Parathyroid adenoma (tissue), 2 donors: Measurements from ENCODE around the gene PPP5C.

Experiments used
- H2AFZ ChIP-seq: fragments of 300-600 bp; sonication (generic); one replicate; pipeline ENCODE4 v1.7.0; 2017; ENCODE audit warnings: antibody characterized with exemption, mild to moderate bottlenecking
- H3K27ac ChIP-seq: fragments of 300-600 bp; sonication (generic); one replicate; pipeline ENCODE4 v1.7.0; 2017
- H3K27me3 ChIP-seq: fragments of 300-600 bp; sonication (generic); one replicate; pipeline ENCODE4 v1.7.0; 2017; ENCODE audit warnings: low read length; ENCODE audit not compliant: control insufficient read depth, insufficient read depth
- H3K36me3 ChIP-seq: fragments of 300-600 bp; sonication (generic); one replicate; pipeline ENCODE4 v1.7.0; 2017; ENCODE audit warnings: low read length; ENCODE audit not compliant: control insufficient read depth, insufficient read depth
- H3K4me1 ChIP-seq: fragments of 300-600 bp; sonication (generic); one replicate; pipeline ENCODE4 v1.7.0; 2017; ENCODE audit warnings: control low read depth
- H3K4me2 ChIP-seq: fragments of 300-600 bp; sonication (generic); one replicate; pipeline ENCODE4 v1.7.0; 2017; ENCODE audit warnings: low read length
- H3K4me3 ChIP-seq: fragments of 300-600 bp; sonication (generic); one replicate; pipeline ENCODE4 v1.7.0; 2017; ENCODE audit warnings: low read depth, low read length
- H3K79me2 ChIP-seq: fragments of 300-600 bp; sonication (generic); one replicate; pipeline ENCODE4 v1.7.0; 2017; ENCODE audit warnings: control low read depth
- H3K9ac ChIP-seq: fragments of 300-600 bp; sonication (generic); one replicate; pipeline ENCODE4 v1.7.0; 2017; ENCODE audit warnings: mild to moderate bottlenecking
- H3K9me3 ChIP-seq: fragments of 300-600 bp; sonication (generic); one replicate; pipeline ENCODE4 v1.7.0; 2017; ENCODE audit warnings: low read length; ENCODE audit not compliant: control insufficient read depth
- TF ChIP-seq, protein P1 (sequence below): fragments of 300-600 bp; sonication (generic); IDR thresholded peaks from one replicate; pipeline ENCODE4 v1.7.0; 2017; ENCODE audit warnings: antibody characterized with exemption, mild to moderate bottlenecking
- donor health status: primary hyperparathyroidism.

The PPP5C gene

GRCh38 chr19:46366620-46367292 is 19.9 kb downstream of the PPP5C start:
- peaks cover 7% of the 10 kb centered on the region for H3K79me2 ChIP-seq
- H3K27ac ChIP-seq, result no peak overlapping the region
- no peaks in the 10 kb centered on the region for H3K4me1 ChIP-seq
- no peaks in the 10 kb centered on the region for H3K36me3 ChIP-seq
- H3K4me3 ChIP-seq, result no peak overlapping the region
- no peaks in the 10 kb centered on the region for H3K27me3 ChIP-seq
- H3K9me3 ChIP-seq, result no peaks in the 10 kb centered on the region
- H2AFZ ChIP-seq, result no peak overlapping the region
- TF ChIP-seq, protein P1, sequence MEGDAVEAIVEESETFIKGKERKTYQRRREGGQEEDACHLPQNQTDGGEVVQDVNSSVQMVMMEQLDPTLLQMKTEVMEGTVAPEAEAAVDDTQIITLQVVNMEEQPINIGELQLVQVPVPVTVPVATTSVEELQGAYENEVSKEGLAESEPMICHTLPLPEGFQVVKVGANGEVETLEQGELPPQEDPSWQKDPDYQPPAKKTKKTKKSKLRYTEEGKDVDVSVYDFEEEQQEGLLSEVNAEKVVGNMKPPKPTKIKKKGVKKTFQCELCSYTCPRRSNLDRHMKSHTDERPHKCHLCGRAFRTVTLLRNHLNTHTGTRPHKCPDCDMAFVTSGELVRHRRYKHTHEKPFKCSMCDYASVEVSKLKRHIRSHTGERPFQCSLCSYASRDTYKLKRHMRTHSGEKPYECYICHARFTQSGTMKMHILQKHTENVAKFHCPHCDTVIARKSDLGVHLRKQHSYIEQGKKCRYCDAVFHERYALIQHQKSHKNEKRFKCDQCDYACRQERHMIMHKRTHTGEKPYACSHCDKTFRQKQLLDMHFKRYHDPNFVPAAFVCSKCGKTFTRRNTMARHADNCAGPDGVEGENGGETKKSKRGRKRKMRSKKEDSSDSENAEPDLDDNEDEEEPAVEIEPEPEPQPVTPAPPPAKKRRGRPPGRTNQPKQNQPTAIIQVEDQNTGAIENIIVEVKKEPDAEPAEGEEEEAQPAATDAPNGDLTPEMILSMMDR, result no peak
- H3K9ac ChIP-seq, result no peak overlapping the region
- H3K4me2 ChIP-seq, result no peak overlapping the region

DNA sequence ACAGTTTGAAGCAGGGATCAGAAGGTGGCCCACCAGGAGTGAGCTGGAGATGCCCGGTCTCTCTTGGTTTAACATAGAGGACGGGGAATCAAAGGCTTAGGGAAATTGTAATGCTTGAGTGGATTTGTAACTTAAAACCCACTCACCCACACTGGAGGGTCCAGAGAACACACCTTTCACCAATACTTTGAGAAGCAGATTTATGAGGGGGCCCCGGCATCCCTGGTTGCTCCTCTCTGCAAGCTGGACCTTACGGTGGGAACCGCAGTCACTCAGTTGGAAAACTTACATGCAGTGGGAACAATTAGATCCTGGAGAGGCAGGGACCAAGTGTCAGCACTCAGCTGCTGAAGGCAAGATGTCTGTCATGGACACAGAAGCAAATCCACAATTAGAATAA is 20.5 kb downstream of the PPP5C start:
- H3K9me3 ChIP-seq, result no peaks in the 10 kb centered on the region
- H3K4me1 ChIP-seq, result no peaks in the 10 kb centered on the region
- TF ChIP-seq, protein P1, result no peak
- H3K27ac ChIP-seq, result no peak overlapping the region
- no peak overlapping the region for H3K4me3 ChIP-seq
- H3K79me2 ChIP-seq, result peaks cover 7% of the 10 kb centered on the region
- no peaks in the 10 kb centered on the region for H3K27me3 ChIP-seq
- H2AFZ ChIP-seq, result no peak overlapping the region
- no peaks in the 10 kb centered on the region for H3K36me3 ChIP-seq
- no peak overlapping the region for H3K4me2 ChIP-seq
- no peak overlapping the region for H3K9ac ChIP-seq

GRCh38 chr19:46368116-46368515 is 21.2 kb downstream of the PPP5C start:
- H3K79me2 ChIP-seq, result peaks cover 7% of the 10 kb centered on the region
- TF ChIP-seq, protein P1, result no peak
- H3K36me3 ChIP-seq, result no peaks in the 10 kb centered on the region
- no peaks in the 10 kb centered on the region for H3K27me3 ChIP-seq
- H3K27ac ChIP-seq, result no peak overlapping the region
- no peak overlapping the region for H3K4me2 ChIP-seq
- no peak overlapping the region for H2AFZ ChIP-seq
- H3K4me1 ChIP-seq, result no peaks in the 10 kb centered on the region
- H3K9ac ChIP-seq, result no peak overlapping the region
- H3K9me3 ChIP-seq, result no peaks in the 10 kb centered on the region
- H3K4me3 ChIP-seq, result no peak overlapping the region

GRCh38 chr19:46369817-46370216 is 22.9 kb downstream of the PPP5C start:
- H3K9me3 ChIP-seq, result no peaks in the 10 kb centered on the region
- no peak overlapping the region for H2AFZ ChIP-seq
- H3K79me2 ChIP-seq, result peaks cover 2% of the 10 kb centered on the region
- H3K4me2 ChIP-seq, result no peak overlapping the region
- no peak overlapping the region for H3K27ac ChIP-seq
- no peak overlapping the region for H3K9ac ChIP-seq
- TF ChIP-seq, protein P1, result no peak
- H3K36me3 ChIP-seq, result no peaks in the 10 kb centered on the region
- H3K27me3 ChIP-seq, result no peaks in the 10 kb centered on the region
- H3K4me1 ChIP-seq, result peaks cover 11% of the 10 kb centered on the region
- H3K4me3 ChIP-seq, result no peak overlapping the region

GRCh38 chr19:46371371-46371901 is 24.5 kb downstream of the PPP5C start:
- TF ChIP-seq, protein P1, result no peak
- no peak overlapping the region for H3K9ac ChIP-seq
- H3K9me3 ChIP-seq, result no peaks in the 10 kb centered on the region
- H3K27me3 ChIP-seq, result no peaks in the 10 kb centered on the region
- peaks cover 11% of the 10 kb centered on the region for H3K4me1 ChIP-seq
- no peak overlapping the region for H3K4me2 ChIP-seq
- no peak overlapping the region for H2AFZ ChIP-seq
- H3K27ac ChIP-seq, result no peak overlapping the region
- H3K79me2 ChIP-seq, result peaks cover 8% of the 10 kb centered on the region
- H3K36me3 ChIP-seq, result no peaks in the 10 kb centered on the region
- H3K4me3 ChIP-seq, result no peak overlapping the region
